H54 (cell line): ENCODE data around the gene LIM2.

Source experiments
- DNase-seq: peaks from one replicate; pipeline ENCODE4 v3.0.0; 2011; ENCODE audit warnings: low spot score, mixed read lengths; ENCODE audit not compliant: insufficient read length
- FAIRE-seq: peaks from 3 replicates; lab custom pipeline; 2011; peaks lifted over from hg19 to GRCh38; lab: Jason Lieb, UNC
- POLR2A ChIP-seq: IDR thresholded peaks from 2 replicates; pipeline ENCODE4 v1.6.1; 2011; ENCODE audit warnings: low read depth, mild to moderate bottlenecking, low read length

LIM2 gene

DNA sequence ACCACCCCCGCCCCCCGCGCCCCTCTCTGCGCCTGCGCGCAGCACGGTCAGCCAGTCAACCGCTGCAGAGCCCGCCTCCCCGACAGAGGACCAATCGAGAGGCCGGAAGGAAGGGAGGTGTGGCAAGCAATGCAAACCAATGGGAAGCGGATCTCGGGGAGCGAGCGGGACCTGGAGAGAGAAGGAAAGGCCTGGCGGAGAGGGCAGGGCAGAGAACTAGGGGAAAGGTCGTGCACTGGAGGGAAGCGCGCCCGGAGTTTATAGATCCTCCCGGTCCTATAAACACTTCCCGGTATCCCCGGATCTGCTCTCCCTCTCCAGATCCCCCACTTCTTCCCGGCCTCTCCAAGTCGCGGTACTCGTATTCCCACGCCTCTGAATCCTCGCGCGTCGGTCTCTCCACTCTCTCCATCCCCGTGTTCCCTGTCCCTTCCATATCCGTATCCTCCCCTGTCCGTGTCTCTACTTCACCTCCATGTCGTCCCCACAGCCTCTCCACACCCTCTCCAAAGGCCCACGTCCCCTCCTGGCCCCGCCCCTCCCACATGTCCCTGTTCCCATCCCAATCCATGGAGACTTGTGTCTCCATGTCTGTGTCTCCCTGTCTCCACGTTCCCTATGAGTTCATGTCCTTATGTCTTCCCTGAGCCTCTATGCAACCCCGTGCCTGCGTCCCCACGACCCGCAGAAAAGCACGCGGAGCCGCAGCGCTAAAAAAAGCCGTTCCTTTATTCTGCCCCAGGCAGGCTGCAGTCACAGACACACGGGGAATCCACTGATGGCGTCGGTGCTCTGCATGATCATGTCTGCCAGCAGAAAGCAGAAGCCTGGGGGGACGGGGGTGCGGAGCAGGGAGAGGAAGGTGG lies 21.2 kb downstream of the LIM2 start:
- TF ChIP-seq POLR2A, result 0 out of 2 replicates have a peak, but pooled peaks have one; percentile 4
- FAIRE-seq (no peak), DNase-seq (peak; percentile 78)

DNA sequence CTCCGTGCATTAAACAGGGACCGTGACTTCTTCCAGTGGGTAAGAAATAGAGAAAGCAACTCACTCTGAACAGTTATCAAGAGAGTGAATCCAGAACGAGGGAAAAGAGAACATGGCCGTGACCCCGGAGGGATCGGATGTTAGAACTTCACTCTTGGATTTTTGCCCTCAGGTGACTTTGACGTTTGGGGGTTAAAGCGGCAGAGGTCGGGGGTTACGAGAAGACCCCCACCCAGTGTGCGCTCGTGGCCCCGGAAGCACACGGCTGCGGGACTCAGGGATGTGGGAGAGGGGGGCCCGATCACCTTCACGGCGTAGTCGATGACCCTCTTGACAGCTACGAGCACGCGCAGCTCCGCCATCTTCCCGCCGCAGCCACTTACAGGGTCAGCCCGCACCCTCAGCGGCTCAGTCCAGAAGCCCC lies 21.8 kb downstream of the LIM2 start, which contains the start of gene ETFB:
ETFB (minus strand) TSS at position 424 of the 424 bp plus-strand sequence; CDS start at position 362, 62 bp downstream.
- peak; percentile 60 for TF ChIP-seq POLR2A
- no peak for FAIRE-seq

DNA sequence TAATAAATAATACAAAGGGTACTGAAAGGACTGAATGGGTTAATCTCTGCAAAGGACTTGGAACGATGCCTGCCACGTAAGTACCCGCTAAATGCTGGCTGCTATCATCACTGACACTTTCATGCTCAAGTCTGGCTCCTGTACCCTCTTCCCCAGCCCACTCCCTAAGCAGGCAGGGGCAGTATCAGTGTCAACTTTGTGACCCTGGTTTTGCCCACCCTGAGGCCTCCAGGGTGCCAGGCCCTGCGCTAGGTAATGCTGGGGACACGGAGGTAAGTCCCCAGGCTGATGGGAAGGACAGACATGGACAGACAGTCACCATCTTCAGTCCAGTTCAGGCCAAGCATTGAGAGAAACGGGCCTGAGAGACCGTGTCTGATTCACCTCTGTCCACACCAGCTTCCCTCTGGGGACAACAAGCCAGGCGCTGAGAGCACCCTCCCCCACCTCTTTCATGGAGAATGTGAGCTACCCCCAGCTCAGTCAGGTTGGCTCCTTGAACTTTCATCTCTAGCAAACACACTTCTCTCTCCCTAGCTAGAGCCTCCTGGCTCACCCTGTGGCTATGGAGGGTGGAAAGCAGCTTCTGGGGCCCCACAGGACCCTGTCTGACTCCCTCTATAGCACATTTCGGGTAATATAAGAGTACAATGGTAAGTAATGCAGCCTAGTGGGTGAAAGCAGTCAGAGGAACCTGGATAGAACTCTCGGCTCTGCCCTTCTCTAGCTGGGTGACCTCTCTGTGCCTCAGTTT lies 22.4 kb downstream of the LIM2 start:
- DNase-seq (no peak), FAIRE-seq (no peak)

More for the DNA sequence above, 21.8 kb downstream of the LIM2 start, which contains the start of gene ETFB:
- no peak for DNase-seq

DNA sequence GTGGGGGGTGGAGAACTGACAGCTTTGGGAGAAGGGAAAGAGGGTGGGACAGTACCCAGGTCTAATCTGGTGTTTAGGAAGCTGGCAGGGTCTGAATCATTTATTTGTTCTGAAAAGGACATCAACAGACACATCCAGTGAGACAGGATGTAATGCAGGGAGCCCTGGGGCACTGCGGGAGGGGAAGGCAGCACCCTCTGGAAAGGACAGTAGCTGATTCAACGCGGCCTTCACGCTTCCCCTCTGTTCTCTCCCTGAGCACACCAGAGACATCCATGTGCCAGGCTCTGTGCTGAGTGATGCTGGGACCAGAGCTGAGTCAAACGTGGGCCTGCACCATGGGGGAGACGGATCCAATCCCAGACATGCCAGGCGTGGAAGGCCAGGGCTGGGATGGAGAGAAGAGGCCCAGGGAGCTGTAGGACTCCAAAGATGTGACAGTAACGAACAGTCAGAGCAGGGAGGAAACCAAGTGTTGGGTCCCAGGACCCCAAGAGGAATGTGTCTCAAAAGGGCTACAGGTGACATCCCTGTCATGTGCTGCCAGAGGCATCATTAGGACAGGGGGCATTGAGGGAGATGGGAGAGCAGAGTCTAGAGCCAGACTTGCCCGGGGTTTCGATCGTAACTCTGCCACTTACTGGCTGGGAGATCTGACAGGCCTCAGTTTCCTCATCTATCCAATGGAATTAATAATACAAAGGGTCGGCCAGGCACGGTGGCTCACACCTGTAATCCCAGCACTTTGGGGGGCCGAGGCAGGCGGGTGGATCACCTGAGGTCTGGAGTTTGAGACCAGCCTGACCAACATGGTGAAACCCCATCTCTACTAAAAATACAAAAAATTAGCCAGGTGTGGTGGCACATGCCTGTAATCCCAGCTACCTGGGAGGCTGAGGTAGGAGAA lies 23.3 kb downstream of the LIM2 start:
- FAIRE-seq (no peak), DNase-seq (no peak)
- no peak for TF ChIP-seq POLR2A

More for the DNA sequence above, 22.4 kb downstream of the LIM2 start:
- no peak for TF ChIP-seq POLR2A

DNA sequence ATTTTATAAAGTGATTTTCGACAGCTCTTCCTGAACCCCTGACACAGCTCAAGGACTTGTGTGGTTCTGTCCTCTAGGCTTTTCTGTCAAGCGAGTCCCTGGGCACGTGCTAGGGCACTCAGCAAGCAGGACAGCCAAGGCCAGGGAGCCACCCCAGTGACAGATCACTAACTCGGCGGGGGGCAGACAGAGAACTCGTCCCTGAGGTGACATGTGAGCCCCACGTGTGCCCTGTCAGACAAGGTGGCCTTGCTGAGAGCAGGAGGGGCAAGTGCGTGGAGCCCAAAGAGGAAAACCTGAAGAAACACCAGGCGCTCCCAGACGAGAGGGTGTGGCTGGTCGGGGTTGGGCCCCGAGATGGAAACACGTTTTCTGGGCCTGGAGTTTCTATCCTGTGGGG lies 26.5 kb downstream of the LIM2 start:
- DNase-seq, result no peak

DNA sequence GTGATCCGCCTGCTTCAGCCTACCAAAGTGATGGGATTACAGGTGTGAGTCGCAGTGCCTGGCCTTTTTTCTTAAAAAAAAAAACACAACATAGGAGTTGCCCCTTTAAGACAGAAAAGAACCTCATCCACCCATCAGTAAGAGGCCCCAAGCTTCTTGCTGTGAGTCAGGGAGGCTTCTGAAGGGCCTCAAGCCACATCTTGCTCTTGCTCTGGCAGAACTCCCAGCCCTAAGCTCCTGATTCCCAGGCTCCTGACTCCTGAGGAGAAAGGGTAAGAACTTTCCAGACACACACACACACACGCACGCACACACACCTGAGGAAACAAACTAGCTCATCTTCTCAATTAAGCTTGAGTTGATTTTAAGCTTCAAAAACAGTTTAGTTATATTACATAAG lies 28.5 kb downstream of the LIM2 start:
- FAIRE-seq (peak; percentile 23), DNase-seq (no peak)
- TF ChIP-seq POLR2A, result no peak

More for the DNA sequence above, 26.5 kb downstream of the LIM2 start:
- no peak for TF ChIP-seq POLR2A
- FAIRE-seq, result no peak

DNA sequence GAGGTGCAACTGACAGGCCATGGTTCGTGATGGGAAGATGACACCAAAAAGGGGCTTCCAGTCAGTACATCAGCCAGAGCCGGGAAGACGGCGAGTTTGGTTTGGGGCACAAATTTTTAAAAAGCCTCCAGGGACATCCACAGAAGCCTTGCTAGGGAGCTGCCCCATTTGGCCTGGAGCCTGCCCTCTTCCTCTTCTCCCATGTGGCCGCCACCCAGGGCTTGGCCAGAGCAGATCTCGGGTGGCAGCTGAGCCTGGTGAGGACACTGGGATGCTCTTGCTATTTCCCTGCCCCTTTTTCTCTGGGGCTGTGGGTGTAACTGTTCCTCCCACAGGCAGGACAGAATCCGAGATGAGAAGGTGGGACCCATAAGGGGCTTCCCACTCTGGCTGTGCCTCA lies 29.8 kb downstream of the LIM2 start:
- DNase-seq, result no peak
- TF ChIP-seq POLR2A, result no peak
- FAIRE-seq, result no peak

DNA sequence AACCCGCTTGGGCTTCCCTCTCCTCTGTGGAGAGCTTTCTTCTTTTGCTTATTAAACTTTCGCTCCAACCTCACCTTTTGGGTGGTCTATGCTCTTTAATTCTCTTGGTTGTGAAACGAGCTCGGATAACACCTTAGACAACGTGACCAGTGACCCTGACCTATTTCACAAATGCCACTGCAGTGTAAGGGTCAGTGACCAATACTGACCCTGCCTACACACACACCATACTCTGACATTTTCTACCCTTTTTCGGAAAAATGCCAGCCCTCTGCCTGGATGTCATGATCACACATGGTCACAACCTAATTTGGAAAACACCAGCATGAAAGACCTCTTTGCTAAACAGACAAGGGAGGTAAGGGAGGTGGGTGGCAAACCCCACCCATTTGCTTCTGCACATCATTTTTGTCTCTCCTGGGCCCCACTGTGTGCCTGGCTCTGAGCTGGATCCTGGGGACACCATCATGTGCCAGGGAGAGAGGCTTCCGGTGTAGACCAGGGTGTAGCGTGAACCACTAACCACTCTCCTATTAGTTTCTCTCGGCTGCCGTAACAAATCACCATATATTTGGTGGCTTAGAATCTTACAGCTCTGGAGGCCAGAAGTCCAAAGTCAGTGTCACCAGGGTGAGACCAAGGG lies 31.5 kb downstream of the LIM2 start:
- no peak for FAIRE-seq
- no peak for DNase-seq
- TF ChIP-seq POLR2A, result no peak

DNA sequence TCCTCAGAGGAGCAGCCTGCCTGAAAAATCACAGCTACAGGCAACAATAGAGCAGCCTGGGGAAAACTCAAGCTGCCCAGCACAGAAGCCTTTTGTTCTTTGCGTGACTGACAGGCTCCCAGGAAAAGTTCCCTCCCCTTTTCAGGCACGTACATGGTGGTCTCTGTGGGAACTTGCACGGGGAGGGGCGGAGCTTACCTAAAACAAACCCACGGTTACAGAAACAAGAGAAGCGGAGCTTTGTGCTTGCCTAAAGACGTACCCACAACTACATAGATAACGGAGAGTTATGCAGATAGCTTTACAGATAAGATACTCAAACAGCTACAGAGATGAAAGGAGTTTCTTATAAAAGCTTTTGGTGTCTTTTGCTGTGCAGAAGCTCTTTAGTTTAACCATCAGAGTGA lies 33.0 kb downstream of the LIM2 start:
- FAIRE-seq (no peak), DNase-seq (no peak)
- no peak for TF ChIP-seq POLR2A

DNA sequence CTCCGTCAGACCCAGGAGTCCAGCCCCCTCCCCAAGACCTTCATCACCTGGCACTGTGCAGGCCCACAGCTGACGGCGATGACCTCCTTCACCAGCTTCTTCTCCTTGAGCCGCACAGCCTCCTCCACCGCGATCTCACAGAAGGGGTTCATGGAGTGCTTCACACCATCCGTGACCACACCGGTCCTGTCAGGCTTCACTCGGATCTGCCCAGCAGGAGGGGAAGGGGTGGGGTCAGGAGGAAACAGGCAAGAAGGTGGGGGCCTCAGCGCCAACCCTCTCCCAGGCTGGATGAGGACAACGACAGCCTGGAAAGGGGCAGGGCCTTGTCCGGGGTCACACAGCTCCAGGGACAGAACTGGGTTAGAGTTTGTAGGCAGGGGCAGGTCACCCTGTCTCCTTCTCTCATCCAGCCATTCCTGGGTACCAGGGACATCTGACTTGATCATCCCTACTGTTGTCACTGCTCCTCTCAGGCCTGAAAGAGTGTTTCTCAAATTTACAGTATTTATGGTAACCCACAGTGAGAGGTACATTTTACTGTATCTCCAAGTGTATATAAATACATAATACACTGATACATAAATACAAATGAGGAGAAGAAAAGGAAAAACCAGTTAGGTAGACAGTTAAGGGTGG lies 33.6 kb downstream of the LIM2 start:
- FAIRE-seq (no peak), DNase-seq (no peak)
- no peak for TF ChIP-seq POLR2A

DNA sequence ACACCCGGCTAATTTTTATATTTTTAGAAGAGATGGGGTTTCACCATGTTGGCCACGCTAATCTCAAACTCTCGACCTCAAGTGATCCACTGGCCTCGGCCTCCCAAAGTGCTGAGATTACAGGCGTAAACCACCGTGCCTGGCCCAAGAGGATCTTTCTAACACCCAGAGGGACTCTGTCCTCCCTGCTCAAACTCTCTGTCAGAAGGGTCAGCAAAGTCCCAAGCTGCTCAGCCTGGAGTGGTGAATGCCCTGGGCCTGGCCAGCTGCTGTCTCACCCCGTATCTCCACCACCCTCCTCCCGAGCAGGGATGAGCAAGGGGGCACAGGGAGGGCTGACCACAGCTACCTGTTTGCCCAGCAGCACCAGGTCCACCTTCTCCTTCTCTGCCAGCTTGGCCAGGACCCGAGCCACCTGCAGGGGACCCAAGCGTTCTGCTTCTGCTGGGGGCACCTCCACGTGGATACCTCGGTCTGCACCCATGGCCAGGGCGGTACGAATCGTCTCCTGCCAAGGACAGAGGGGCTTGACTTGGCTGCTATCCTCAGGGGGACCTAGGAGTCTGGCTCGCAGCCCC lies 34.9 kb downstream of the LIM2 start:
- DNase-seq (no peak), FAIRE-seq (no peak)
- no peak for TF ChIP-seq POLR2A

DNA sequence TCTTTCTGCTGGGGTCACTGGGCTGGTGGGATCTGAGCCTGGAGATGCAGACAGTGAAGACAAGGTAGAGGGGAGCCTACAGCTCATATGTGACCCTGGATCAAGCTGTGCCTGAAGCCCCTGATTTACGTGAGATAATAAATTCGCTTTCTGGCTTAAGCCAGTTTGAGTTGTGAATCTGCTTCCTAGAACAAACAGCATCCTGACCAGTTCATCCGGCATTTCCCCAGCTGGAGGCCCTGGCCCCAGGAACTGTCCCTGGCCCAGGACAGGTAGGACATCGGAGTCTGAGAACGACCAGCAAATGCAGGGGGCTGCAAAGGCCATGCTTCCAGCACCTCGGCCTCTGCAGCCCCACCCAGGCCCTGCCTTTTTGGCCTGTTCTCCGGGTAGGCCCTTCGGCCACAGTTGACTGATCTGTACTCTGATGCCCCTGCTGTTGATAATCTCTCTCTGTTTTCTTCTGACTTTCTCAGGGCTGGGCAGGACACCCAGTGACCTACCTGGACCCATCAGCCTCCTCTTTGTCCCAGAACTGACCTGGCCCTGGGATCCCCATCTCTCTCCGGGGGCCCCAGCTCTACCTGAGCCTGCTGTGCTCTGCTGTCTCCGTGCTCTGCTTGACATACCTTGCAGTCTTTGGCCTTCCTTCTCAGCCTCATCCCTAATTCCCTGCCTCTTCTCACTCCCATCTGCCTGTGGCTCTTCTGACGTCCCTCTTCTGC lies 36.3 kb downstream of the LIM2 start:
- no peak for TF ChIP-seq POLR2A
- DNase-seq, result no peak
- no peak for FAIRE-seq
